ENCODE measurements around the gene MMP14. TPM values are rescaled to one million over a fixed set of nuclear protein-coding genes. Genes with fewer than 3 reads are reported as not detected.

The MMP14 gene
- total and polyA plus RNA-seq, 2 of the 13 experiments (the other 11 are each of a cell fraction or from before 2014, with no cell fraction given), result 5.2 to 9.8 TPM

- TF ChIP-seq ATRX (CRISPR knock-in tag; IDR thresholded peaks at IDR 0.05; ENCODE audit: borderline replicate concordance) (no peak), PCBP1 (IDR thresholded peaks at IDR 0.05; ENCODE audit: borderline replicate concordance, low read depth, low read length) (0 out of 2 replicates have a peak, but pooled peaks have one; percentile 40), E2F2 (CRISPR knock-in tag; IDR thresholded peaks at IDR 0.05; ENCODE audit: borderline replicate concordance) (no peak), KDM5B (CRISPR knock-in tag; IDR thresholded peaks at IDR 0.05; ENCODE audit: borderline replicate concordance) (no peak), ZNF280B (CRISPR knock-in tag; IDR thresholded peaks at IDR 0.05; ENCODE audit: borderline replicate concordance) (0 out of 2 replicates have a peak, but pooled peaks have one; percentile 6), ZFP82 (CRISPR knock-in tag; IDR thresholded peaks at IDR 0.05; ENCODE audit: borderline replicate concordance) (peak; percentile 52; the same call in 1 of the 2 replicates), ZNF556 (CRISPR knock-in tag; IDR thresholded peaks at IDR 0.05; ENCODE audit: borderline replicate concordance) (0 out of 2 replicates have a peak, but pooled peaks have one; percentile 47), ZNF607 (CRISPR knock-in tag; IDR thresholded peaks at IDR 0.05; ENCODE audit: borderline replicate concordance) (no peak), ZNF615 (CRISPR knock-in tag; IDR thresholded peaks at IDR 0.05; ENCODE audit: borderline replicate concordance) (no peak), ZNF317 (CRISPR knock-in tag; IDR thresholded peaks at IDR 0.05) (peak; percentile 95)
- TF ChIP-seq, protein P1, sequence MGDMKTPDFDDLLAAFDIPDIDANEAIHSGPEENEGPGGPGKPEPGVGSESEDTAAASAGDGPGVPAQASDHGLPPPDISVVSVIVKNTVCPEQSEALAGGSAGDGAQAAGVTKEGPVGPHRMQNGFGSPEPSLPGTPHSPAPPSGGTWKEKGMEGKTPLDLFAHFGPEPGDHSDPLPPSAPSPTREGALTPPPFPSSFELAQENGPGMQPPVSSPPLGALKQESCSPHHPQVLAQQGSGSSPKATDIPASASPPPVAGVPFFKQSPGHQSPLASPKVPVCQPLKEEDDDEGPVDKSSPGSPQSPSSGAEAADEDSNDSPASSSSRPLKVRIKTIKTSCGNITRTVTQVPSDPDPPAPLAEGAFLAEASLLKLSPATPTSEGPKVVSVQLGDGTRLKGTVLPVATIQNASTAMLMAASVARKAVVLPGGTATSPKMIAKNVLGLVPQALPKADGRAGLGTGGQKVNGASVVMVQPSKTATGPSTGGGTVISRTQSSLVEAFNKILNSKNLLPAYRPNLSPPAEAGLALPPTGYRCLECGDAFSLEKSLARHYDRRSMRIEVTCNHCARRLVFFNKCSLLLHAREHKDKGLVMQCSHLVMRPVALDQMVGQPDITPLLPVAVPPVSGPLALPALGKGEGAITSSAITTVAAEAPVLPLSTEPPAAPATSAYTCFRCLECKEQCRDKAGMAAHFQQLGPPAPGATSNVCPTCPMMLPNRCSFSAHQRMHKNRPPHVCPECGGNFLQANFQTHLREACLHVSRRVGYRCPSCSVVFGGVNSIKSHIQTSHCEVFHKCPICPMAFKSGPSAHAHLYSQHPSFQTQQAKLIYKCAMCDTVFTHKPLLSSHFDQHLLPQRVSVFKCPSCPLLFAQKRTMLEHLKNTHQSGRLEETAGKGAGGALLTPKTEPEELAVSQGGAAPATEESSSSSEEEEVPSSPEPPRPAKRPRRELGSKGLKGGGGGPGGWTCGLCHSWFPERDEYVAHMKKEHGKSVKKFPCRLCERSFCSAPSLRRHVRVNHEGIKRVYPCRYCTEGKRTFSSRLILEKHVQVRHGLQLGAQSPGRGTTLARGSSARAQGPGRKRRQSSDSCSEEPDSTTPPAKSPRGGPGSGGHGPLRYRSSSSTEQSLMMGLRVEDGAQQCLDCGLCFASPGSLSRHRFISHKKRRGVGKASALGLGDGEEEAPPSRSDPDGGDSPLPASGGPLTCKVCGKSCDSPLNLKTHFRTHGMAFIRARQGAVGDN (CRISPR knock-in tag; IDR thresholded peaks at IDR 0.05), result peak; percentile 14; the same call in 1 of the 2 replicates
These were observed 47.0 kb downstream of the MMP14 start, which contains the start of gene REM2 (continued) for GRCh38 chr14:22883173-22883976.
